GM12874 (cell line): ENCODE measurements around the gene TRIM44.

Source experiments
- CTCF ChIP-seq: IDR thresholded peaks from 2 replicates; pipeline ENCODE4 v1.5.1; 2011; ENCODE audit warnings: low read depth, mild to moderate bottlenecking, control low read depth, low read length, moderate library complexity; ENCODE audit not compliant: insufficient read depth

TRIM44 gene

GRCh38 chr11:35855671-35856070, 193.1 kb downstream of the TRIM44 start:
- TF ChIP-seq CTCF = no peak

- TF ChIP-seq CTCF = no peak
Measured at GRCh38 chr11:35856259-35856658, 193.7 kb downstream of the TRIM44 start.

GRCh38 chr11:35856756-35857155, 194.2 kb downstream of the TRIM44 start:
- TF ChIP-seq CTCF = no peak

- no peak for TF ChIP-seq CTCF
Measured at GRCh38 chr11:35857922-35858321, 195.3 kb downstream of the TRIM44 start.

- no peak for TF ChIP-seq CTCF
Measured at GRCh38 chr11:35859301-35859700, 196.7 kb downstream of the TRIM44 start.

GRCh38 chr11:35861191-35861590, 198.6 kb downstream of the TRIM44 start:
- TF ChIP-seq CTCF = no peak

GRCh38 chr11:35862666-35863065, 200.1 kb downstream of the TRIM44 start:
- no peak for TF ChIP-seq CTCF

GRCh38 chr11:35864131-35864530, 201.6 kb downstream of the TRIM44 start:
- TF ChIP-seq CTCF = no peak
